ENCODE results near the gene HINFP.

DNA sequence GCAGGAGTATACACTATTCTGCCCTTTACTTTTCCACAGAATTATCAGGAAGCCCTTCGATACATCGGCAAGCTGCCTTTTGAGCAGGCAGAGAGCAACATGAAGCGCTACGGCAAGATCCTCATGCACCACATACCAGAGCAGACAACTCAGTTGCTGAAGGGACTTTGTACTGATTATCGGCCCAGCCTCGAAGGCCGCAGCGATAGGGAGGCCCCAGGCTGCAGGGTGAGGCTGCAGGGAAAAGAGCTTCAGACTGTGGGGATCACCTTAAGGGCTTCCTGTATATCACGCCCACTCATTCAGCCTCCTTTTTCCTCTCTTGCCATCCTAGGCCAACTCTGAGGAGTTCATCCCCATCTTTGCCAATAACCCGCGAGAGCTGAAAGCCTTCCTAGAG is 43.5 kb upstream of the HINFP start:
- TF ChIP-seq POLR2A (IDR thresholded peaks at IDR 0.05) = no peak
- TF ChIP-seq CTCF (IDR thresholded peaks at IDR 0.05) = no peak
